Stimulated activated CD8-positive, alpha-beta memory T cell treated with anti-CD3 and anti-CD28 coated beads, Interleukin-12 subunit alpha, Interleukin-12 subunit beta, amount 100 ng/mL, for 1 hour (primary cell): ENCODE data around the gene SEC23A.
"Not testable (repeated sequence)": the region's sequence is repeated elsewhere in the genome, so short reads cannot be mapped to it uniquely, and the experiment has no call there.

ENCODE experiments used
- DNase-seq: peaks from one replicate; pipeline ENCODE4 v3.0.0-alpha.2; 2020; ENCODE audit warnings: low read depth

The SEC23A gene

DNA sequence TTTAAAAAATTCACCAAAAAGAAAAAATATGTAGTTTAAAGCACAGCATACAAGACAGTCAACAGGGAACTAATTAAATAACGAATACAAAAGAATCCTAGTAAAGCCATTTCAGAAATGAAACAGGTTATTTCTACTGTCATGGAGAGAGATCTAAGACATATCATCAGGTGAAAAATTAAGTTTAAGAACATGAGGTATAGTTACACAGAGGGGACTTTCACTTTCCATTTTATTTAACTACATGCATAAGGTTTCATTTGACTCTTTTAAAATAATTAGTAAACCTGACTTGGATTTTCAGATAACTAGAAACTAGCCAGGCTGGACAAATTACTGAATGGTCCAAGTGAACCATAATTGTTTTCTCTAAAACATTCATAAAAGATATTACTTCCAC is 11.3 kb downstream of the SEC23A start:
- DNase-seq: no peak

- DNase-seq: no peak
Measured at GRCh38 chr14:39090548-39091111, 12.4 kb downstream of the SEC23A start.

DNA sequence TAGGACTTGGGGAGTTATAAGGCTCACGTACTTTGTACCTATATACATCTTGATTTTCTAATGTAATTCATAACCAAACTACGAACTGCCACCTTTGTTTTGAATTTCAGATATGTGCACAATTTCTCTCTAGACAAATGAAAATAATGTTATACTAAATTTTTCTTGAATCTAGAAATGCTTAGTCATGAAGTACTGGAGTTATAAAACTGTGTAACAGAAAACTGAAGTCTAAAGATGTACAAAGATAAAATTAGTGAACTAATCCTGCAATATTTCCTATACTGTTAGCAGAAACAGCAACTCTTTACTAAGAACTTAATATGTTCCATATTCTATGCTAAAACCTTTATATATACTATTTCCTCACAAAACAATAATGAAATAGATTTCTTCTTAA is 15.5 kb downstream of the SEC23A start:
- DNase-seq: no peak

DNA sequence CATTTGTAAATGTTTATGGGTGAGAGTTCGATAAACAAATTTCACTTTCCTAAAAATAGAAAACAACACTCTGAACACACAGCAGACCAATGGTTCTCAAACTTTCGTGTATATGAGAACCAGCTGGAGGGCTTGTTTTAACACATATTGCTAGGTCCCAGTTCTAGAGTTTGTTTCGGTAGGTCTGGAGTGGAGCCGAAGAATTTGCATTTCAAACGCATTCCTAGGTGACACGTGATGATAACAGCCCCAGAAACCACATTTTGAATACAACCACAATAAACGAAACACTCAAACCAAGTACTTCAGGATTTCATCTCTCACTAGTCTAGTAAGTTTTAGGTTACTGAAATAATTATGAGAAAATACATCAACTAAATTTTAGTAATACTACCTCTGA is 17.1 kb downstream of the SEC23A start:
- DNase-seq: no peak

- no peak for DNase-seq
Measured at GRCh38 chr14:39083127-39083526, 19.9 kb downstream of the SEC23A start.

DNA sequence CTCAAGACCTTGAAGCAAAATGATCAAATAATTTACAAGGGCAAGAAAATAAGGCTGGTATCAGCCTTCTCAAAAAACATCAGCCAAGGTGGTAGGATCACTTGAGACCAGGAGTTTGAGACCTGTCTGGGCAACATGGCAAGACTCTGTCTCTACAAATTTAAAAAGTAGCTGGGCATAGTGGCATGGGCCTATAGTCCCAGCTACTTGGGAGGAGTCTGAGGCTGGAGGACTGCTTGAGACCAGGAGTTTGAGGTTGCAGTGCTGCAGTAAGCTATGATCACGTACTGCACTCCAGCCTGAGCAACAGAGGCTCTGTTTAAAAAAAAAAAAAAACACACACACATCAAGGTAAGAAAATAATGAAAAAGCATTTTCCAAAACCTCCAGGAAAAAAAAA is 22.1 kb downstream of the SEC23A start:
- DNase-seq: no peak

DNA sequence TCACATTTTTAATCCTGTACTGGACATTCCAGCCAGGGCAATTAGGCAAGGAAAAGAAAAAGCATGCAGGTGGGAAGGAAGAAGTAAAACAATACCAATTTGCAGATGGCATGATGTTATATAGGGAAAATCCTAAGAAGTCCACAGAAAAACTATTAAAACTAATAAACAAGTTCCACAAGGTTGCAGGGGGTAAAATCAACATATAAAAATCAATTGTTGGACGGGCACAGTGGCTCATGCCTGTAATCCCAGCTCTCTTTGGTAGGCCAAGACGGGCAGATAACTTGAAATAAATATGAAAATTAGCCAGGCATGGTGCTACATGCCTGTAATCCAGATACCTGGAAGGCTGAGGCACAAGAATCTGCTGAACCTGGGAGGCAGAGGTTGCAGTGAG is 31.9 kb downstream of the SEC23A start:
- DNase-seq: no peak

- no peak for DNase-seq
Measured at GRCh38 chr14:39069923-39070322, 33.1 kb downstream of the SEC23A start.

- not testable (repeated sequence) for DNase-seq
Measured at GRCh38 chr14:39069169-39069805, 33.7 kb downstream of the SEC23A start.

- DNase-seq: no peak
Measured at GRCh38 chr14:39060818-39061437, 42.1 kb downstream of the SEC23A start.

GRCh38 chr14:39055786-39056474 is 47.1 kb downstream of the SEC23A start:
- DNase-seq: no peak

- not testable (repeated sequence) for DNase-seq
Measured at GRCh38 chr14:39052869-39053454, 50.1 kb downstream of the SEC23A start.

DNA sequence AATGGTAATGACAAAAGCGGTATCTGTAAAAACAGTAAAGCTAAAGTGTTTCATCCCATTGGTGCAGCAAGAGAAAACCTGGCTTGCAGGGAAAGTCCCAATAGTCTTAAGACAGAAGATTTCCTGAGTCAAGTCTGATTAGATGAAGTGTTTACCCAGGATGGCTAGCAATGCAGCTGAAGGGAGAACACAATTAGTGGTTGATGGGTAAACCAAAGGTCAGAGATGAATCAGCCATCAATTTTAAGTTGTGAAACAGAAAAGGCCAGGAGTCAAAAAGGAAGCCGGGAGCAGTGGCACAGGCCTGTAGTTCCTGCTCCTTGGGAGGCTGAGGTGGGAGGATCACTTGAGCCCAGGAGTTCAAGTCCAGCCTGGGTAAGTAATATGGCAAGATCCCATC is 52.6 kb downstream of the SEC23A start:
- no peak for DNase-seq

GRCh38 chr14:39045889-39046288 is 57.1 kb downstream of the SEC23A start:
- DNase-seq: not testable (repeated sequence)

DNA sequence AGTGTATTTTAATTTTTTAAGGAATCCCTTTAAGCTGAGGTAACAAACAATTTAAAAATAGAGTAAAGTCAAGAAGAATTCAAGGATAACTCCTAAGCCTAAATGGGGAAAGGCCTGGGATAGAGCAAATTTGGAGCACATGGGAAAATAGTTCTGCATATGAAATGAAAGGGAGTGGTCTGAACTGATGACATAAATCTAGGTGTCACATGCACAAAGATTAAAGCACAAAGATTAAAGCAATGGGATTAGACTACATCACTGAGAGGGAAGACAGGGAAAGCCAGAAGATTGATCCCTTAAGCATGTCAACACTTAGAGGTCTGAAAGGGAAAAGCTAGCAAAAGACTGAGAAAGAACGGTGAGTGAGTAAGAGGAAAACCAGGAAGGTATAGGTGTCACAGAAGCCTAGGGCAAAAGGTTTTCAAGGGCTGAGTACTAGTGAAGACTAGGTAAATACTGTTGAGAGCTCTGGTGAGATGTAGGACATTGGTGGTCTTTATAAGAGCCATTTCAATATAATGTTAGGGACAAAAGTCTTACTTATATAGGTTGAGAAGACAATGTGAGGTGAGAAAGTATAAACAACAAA is 59.6 kb downstream of the SEC23A start:
- no peak for DNase-seq

- DNase-seq: no peak
Measured at GRCh38 chr14:39040529-39040928, 62.5 kb downstream of the SEC23A start.

- no peak for DNase-seq
Measured at GRCh38 chr14:39038542-39038941, 64.5 kb downstream of the SEC23A start.

DNA sequence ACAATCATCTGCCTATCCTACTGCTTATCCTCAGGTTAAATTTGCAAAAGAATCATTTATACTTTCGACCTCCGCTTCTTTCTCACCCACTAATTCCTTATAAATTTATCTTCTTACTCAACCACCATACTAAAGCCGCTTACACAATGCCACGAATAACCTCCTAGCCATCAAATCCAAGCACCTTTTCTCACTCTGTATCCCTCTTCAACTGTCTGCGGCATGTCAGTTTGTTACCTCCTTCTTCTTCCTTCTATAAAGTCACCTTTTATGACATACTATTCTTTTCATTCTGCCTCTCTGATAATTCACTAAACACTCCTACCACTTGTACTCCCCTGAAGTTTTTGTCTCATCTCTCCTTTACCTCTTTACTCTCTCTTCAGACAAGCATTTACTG is 66.3 kb downstream of the SEC23A start:
- DNase-seq: no peak

GRCh38 chr14:39035336-39035735 is 67.7 kb downstream of the SEC23A start:
- no peak for DNase-seq

DNA sequence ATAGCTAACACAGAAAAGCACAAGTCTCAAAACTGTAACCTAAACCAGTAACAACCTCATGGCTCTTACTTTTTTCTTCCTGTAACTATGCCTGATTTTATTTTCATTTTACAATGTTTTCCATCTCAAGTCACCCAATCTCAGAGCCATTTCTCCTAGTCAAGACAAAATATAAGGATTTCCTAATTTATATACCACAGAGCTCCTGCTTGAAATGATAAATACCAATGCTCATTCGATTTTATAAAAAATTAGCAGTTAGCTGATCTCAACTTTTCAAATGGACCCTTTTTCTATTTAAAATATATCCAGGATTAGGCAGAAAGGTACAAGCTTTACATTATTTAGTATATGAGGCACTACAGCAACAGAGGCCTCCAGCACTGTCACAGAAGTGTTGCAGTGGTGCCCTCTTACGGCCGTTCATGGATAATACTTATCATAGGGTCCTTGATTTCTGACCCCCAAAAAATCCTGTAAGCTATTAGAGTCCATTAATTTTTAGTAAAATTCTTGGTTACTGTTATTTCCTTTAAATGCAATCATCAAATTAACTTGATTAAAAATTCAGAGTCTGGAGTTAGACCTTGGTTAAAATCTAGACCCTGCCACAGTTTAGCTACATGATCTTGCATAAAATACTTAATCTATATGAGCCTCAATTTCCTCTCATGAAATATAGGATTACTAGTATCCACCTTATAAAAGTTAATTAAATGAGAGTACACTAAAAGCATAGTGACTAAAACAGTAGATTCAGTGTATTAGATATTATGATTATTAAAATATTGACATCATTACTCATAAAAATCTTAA is 68.3 kb downstream of the SEC23A start:
- DNase-seq: no peak

DNA sequence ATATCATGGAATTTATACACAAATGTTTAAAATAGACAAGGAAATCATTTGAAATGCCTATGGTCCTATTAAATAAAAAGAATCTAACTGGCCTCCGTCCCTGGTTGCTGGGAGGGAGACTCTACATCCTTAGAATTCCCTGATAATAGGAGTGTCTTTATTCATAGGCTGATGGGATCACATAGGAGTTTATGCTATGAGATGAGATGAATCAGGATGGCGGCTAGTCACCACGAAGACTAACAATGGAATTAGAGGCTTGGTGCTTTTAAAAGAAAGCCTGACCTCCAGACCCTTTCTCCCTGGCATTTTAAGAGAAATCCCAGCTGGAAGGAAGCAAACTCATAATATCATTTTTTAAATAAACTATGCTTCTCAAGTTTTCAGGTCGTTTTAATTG is 69.7 kb downstream of the SEC23A start:
- no peak for DNase-seq

DNA sequence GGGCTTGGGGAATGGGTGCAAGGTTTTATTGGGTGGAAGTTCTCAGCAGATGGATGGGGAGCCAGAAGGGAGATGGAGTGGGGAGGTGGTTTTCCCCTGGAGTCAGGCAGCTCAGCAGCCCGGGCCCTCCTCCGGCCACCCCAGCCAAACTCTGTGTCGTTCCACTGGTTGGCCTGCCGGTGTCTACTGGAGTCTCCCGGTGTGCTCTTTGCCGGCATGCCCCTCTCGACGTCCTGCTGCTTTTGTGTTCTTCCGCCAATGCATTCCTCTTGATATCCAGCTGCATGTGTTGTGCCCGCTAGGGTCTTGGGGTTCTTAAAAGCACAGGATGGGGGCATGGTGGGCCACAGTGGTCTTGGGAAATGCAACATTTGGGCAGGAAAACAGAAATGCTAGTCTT is 72.8 kb downstream of the SEC23A start:
- DNase-seq: no peak
